B cell (primary cell): ENCODE results near the gene TTLL11.

Source experiments
- CTCF ChIP-seq: fragments of 200-600 bp; IDR thresholded peaks from one replicate; pipeline ENCODE4 v1.8.0; 2022; ENCODE audit warnings: antibody characterized with exemption, mild to moderate bottlenecking
- EZH2 ChIP-seq: IDR thresholded peaks from 2 replicates; pipeline ENCODE4 v1.6.1; 2012; ENCODE audit warnings: borderline replicate concordance, low read depth, mild to moderate bottlenecking, moderate library complexity, low read length; ENCODE audit not compliant: insufficient read depth, poor library complexity, severe bottlenecking

- TF ChIP-seq CTCF (no peak), EZH2 (no peak)
Observed at GRCh38 chr9:122133263-122133983, 40.3 kb upstream of the TTLL11 start.
